WTC11 (cell line): Measurements from ENCODE around the gene NOL4L.

Source experiments
- FOXK1 ChIP-seq: sonication (generic); formaldehyde crosslinking; IDR thresholded peaks from 2 replicates; pipeline ENCODE4 v1.8.0; 2022; ENCODE audit warnings: mild to moderate bottlenecking, moderate library complexity, missing genetic modification reagents
- NR2C2 ChIP-seq: sonication (generic); formaldehyde crosslinking; IDR thresholded peaks from 2 replicates; pipeline ENCODE4 v1.8.0; 2022; ENCODE audit warnings: mild to moderate bottlenecking, missing genetic modification reagents
- TEAD4 ChIP-seq: sonication (generic); formaldehyde crosslinking; IDR thresholded peaks from 2 replicates; pipeline ENCODE4 v1.8.0; 2022; ENCODE audit warnings: mild to moderate bottlenecking, missing genetic modification reagents
- ZNF121 ChIP-seq: sonication (generic); formaldehyde crosslinking; IDR thresholded peaks from 2 replicates; pipeline ENCODE4 v1.8.0; 2023; ENCODE audit warnings: missing genetic modification reagents
- TF ChIP-seq, protein P1 (sequence below): sonication (generic); formaldehyde crosslinking; IDR thresholded peaks from 2 replicates; pipeline ENCODE4 v1.8.1; 2022; ENCODE audit warnings: low read depth, missing genetic modification reagents, borderline replicate concordance
- TF ChIP-seq, protein P2 (sequence below): fragments of 200-600 bp; IDR thresholded peaks from 2 replicates; pipeline ENCODE4 v1.8.0; 2022; ENCODE audit warnings: antibody characterized with exemption
- TF ChIP-seq, protein P3 (sequence below): sonication (generic); formaldehyde crosslinking; IDR thresholded peaks from 2 replicates; pipeline ENCODE4 v1.8.1; 2023; ENCODE audit warnings: mild to moderate bottlenecking, missing genetic modification reagents, moderate library complexity
- TF ChIP-seq, protein P4 (sequence below): sonication (generic); formaldehyde crosslinking; IDR thresholded peaks from 2 replicates; pipeline ENCODE4 v1.8.1; 2022; ENCODE audit warnings: mild to moderate bottlenecking, moderate library complexity, missing genetic modification reagents
- TF ChIP-seq, protein P5 (sequence below): fragments of 250-450 bp; sonication (Bioruptor Pico); IDR thresholded peaks from 2 replicates; pipeline ENCODE4 v1.8.0; 2021; ENCODE audit warnings: mild to moderate bottlenecking
- TF ChIP-seq, protein P6 (sequence below): sonication (generic); formaldehyde crosslinking; IDR thresholded peaks from 2 replicates; pipeline ENCODE4 v1.8.0; 2022; ENCODE audit warnings: mild to moderate bottlenecking, missing genetic modification reagents

DNA sequence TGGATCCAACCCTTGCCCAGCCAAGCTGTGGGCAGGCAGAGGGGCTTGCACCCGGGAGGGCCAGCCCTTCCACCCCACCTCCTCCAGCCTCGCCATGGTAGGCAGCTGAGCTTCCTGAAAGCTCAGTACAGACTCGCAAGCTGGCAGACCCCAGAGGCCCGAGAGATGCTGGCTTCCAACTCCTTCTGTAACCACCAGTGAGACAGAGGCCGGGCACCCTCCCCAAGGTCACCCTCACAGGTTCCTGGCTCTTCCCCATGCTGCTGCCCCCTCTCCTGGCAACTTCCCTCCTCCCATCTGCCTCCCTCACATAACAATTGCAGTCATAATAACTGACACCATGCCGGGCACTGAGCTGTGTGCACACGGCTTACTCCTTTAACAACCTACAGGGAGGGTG is 26.2 kb upstream of the NOL4L start:
- TF ChIP-seq, protein P1, sequence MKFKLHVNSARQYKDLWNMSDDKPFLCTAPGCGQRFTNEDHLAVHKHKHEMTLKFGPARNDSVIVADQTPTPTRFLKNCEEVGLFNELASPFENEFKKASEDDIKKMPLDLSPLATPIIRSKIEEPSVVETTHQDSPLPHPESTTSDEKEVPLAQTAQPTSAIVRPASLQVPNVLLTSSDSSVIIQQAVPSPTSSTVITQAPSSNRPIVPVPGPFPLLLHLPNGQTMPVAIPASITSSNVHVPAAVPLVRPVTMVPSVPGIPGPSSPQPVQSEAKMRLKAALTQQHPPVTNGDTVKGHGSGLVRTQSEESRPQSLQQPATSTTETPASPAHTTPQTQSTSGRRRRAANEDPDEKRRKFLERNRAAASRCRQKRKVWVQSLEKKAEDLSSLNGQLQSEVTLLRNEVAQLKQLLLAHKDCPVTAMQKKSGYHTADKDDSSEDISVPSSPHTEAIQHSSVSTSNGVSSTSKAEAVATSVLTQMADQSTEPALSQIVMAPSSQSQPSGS: no peak
- TF ChIP-seq, protein P2, sequence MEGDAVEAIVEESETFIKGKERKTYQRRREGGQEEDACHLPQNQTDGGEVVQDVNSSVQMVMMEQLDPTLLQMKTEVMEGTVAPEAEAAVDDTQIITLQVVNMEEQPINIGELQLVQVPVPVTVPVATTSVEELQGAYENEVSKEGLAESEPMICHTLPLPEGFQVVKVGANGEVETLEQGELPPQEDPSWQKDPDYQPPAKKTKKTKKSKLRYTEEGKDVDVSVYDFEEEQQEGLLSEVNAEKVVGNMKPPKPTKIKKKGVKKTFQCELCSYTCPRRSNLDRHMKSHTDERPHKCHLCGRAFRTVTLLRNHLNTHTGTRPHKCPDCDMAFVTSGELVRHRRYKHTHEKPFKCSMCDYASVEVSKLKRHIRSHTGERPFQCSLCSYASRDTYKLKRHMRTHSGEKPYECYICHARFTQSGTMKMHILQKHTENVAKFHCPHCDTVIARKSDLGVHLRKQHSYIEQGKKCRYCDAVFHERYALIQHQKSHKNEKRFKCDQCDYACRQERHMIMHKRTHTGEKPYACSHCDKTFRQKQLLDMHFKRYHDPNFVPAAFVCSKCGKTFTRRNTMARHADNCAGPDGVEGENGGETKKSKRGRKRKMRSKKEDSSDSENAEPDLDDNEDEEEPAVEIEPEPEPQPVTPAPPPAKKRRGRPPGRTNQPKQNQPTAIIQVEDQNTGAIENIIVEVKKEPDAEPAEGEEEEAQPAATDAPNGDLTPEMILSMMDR: no peak
- TF ChIP-seq, protein P3, sequence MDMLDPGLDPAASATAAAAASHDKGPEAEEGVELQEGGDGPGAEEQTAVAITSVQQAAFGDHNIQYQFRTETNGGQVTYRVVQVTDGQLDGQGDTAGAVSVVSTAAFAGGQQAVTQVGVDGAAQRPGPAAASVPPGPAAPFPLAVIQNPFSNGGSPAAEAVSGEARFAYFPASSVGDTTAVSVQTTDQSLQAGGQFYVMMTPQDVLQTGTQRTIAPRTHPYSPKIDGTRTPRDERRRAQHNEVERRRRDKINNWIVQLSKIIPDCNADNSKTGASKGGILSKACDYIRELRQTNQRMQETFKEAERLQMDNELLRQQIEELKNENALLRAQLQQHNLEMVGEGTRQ (CRISPR knock-in tag): no peak
- TF ChIP-seq ZNF121 (CRISPR knock-in tag) (no peak), TEAD4 (CRISPR knock-in tag) (no peak), NR2C2 (CRISPR knock-in tag) (no peak), FOXK1 (no peak)
- TF ChIP-seq, protein P4, sequence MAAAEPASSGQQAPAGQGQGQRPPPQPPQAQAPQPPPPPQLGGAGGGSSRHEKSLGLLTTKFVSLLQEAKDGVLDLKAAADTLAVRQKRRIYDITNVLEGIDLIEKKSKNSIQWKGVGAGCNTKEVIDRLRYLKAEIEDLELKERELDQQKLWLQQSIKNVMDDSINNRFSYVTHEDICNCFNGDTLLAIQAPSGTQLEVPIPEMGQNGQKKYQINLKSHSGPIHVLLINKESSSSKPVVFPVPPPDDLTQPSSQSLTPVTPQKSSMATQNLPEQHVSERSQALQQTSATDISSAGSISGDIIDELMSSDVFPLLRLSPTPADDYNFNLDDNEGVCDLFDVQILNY (CRISPR knock-in tag): no peak
- TF ChIP-seq, protein P5, sequence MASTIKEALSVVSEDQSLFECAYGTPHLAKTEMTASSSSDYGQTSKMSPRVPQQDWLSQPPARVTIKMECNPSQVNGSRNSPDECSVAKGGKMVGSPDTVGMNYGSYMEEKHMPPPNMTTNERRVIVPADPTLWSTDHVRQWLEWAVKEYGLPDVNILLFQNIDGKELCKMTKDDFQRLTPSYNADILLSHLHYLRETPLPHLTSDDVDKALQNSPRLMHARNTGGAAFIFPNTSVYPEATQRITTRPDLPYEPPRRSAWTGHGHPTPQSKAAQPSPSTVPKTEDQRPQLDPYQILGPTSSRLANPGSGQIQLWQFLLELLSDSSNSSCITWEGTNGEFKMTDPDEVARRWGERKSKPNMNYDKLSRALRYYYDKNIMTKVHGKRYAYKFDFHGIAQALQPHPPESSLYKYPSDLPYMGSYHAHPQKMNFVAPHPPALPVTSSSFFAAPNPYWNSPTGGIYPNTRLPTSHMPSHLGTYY (CRISPR knock-in tag): no peak
- TF ChIP-seq, protein P6, sequence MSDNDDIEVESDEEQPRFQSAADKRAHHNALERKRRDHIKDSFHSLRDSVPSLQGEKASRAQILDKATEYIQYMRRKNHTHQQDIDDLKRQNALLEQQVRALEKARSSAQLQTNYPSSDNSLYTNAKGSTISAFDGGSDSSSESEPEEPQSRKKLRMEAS (CRISPR knock-in tag): no peak
